Right hindlimb (tissue), 1 donor: Measurements from ENCODE around the gene FGF18.

Experiments used
- DNase-seq: peaks from one replicate; pipeline ENCODE4 v3.0.0-alpha.2; 2018

Gene FGF18

GRCh38 chr5:171445644-171446516 is 26.4 kb downstream of the FGF18 start:
- DNase-seq = peak; percentile 87

GRCh38 chr5:171447226-171447625 is 27.8 kb downstream of the FGF18 start:
- no peak for DNase-seq

GRCh38 chr5:171449426-171449825 is 30.0 kb downstream of the FGF18 start:
- no peak for DNase-seq

GRCh38 chr5:171450423-171451331 is 31.2 kb downstream of the FGF18 start:
- peak; percentile 85 for DNase-seq

- peak; percentile 28 for DNase-seq
These were observed 32.0 kb downstream of the FGF18 start for GRCh38 chr5:171451421-171451820.

- no peak for DNase-seq
These were observed 33.7 kb downstream of the FGF18 start for GRCh38 chr5:171453056-171453725.

- DNase-seq = no peak
These were observed 34.5 kb downstream of the FGF18 start for GRCh38 chr5:171453988-171454387.

- peak; percentile 56 for DNase-seq
These were observed 35.1 kb downstream of the FGF18 start for GRCh38 chr5:171454549-171454948.

- DNase-seq = no peak
These were observed 36.1 kb downstream of the FGF18 start for GRCh38 chr5:171455522-171455921.

- DNase-seq = no peak
These were observed 37.9 kb downstream of the FGF18 start for GRCh38 chr5:171457208-171457981.

GRCh38 chr5:171459839-171460238 is 40.4 kb downstream of the FGF18 start:
- no peak for DNase-seq

GRCh38 chr5:171462136-171462927 is 42.9 kb downstream of the FGF18 start:
- DNase-seq = no peak

- DNase-seq = no peak
These were observed 43.7 kb downstream of the FGF18 start for GRCh38 chr5:171462928-171463861.

- no peak for DNase-seq
These were observed 44.4 kb downstream of the FGF18 start for GRCh38 chr5:171463862-171464229.

GRCh38 chr5:171464829-171465228 is 45.4 kb downstream of the FGF18 start:
- DNase-seq = no peak

- no peak for DNase-seq
These were observed 47.7 kb downstream of the FGF18 start for GRCh38 chr5:171467107-171467506.

GRCh38 chr5:171469326-171469725 is 49.9 kb downstream of the FGF18 start:
- DNase-seq = no peak

GRCh38 chr5:171470420-171470819 is 51.0 kb downstream of the FGF18 start:
- no peak for DNase-seq

- no peak for DNase-seq
These were observed 54.9 kb downstream of the FGF18 start for GRCh38 chr5:171474230-171474813.

- DNase-seq = no peak
These were observed 56.1 kb downstream of the FGF18 start for GRCh38 chr5:171475596-171475995.
